ENCODE measurements around the gene FBF1. TPM values are rescaled to one million over a fixed set of nuclear protein-coding genes. Genes with fewer than 3 reads are reported as not detected.

The FBF1 gene
- total RNA-seq, 1 donor from 2014 or later: 20.4 TPM

Other genes with a start within 250 kb of the FBF1 start
- gene ITGB4, start 219.6 kb downstream of the FBF1 start, total RNA-seq: 0.30 and 1.7 TPM in 2 replicates
- 47.6 and 52.9 TPM in 2 replicates for gene GALK1, start 175.8 kb downstream of the FBF1 start, total RNA-seq
- 29.0 and 29.3 TPM in 2 replicates for gene UNK, start 156.2 kb downstream of the FBF1 start, total RNA-seq
- 206 and 210 TPM in 2 replicates for gene UNC13D, start 96.6 kb downstream of the FBF1 start, total RNA-seq
- 61.9 and 66.3 TPM in 2 replicates for gene WBP2, start 85.7 kb downstream of the FBF1 start, total RNA-seq
- gene TRIM47, start 62.5 kb downstream of the FBF1 start, total RNA-seq: 19.8 and 22.5 TPM in 2 replicates
- 38.3 and 41.1 TPM in 2 replicates for gene TRIM65, start 44.1 kb downstream of the FBF1 start, total RNA-seq
- gene MRPL38, start 36.2 kb downstream of the FBF1 start, total RNA-seq: 96.2 and 110 TPM in 2 replicates
- 29.0 and 29.4 TPM in 2 replicates for gene ACOX1, start 38.1 kb upstream of the FBF1 start, total RNA-seq
- 16.7 TPM in 2 replicates for gene TEN1, start 38.2 kb upstream of the FBF1 start, total RNA-seq
- 6.7 and 9.8 TPM in 2 replicates for gene CDK3, start 59.8 kb upstream of the FBF1 start, total RNA-seq
- gene EVPL, start 86.3 kb upstream of the FBF1 start, total RNA-seq: 0.02 and 0.16 TPM in 2 replicates
- gene SRP68, start 131.5 kb upstream of the FBF1 start, total RNA-seq: 107 and 112 TPM in 2 replicates
- gene GALR2, start 133.7 kb upstream of the FBF1 start, total RNA-seq: 0.11 and 0.39 TPM in 2 replicates
- 0.18 and 0.43 TPM in 2 replicates for gene ZACN, start 138.1 kb upstream of the FBF1 start, total RNA-seq
- gene EXOC7, start 162.7 kb upstream of the FBF1 start, total RNA-seq: 132 and 137 TPM in 2 replicates
- gene FOXJ1, start 200.2 kb upstream of the FBF1 start, total RNA-seq: 0.20 and 0.27 TPM in 2 replicates

Data from T-helper 2 cell treated with Interferon-gamma antibody and Interleukin-4, amounts not matched to agents 100 ng/mL and 5 ng/mL, for 36 hours (primary cell).